ENCODE data around the gene EME1. TPM values are rescaled to one million over a fixed set of nuclear protein-coding genes. Genes with fewer than 3 reads are reported as not detected.

EME1 gene
- polyA plus RNA-seq, 1 of the 3 experiments (the other 2 are of a cell fraction) = 16.9 TPM

DNA sequence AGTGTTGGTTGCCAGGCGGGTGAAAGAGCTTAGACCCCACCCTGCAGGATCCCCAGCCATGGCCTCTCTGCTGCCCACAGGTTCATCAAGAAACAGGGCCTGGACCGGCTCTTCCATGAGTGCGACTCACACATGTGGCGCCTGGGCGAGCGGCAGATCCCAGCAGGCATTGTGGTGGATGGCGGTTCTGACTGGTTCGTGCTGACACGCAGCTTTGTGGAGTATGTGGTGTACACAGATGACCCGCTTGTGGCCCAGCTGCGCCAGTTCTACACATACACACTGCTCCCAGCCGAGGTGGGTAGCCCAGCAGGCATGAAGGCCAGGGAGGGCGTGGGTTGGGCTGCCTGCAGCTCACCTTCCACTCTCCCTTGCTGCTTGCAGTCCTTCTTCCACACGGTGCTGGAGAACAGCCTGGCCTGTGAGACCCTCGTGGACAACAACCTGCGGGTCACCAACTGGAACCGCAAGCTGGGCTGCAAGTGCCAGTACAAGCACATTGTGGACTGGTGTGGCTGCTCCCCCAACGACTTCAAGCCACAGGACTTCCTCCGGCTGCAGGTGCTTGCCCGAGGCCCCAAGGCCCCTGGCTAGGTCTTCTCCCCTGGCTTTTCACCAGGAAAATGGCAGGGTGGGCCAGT is 17.2 kb upstream of the EME1 start (continued):
- TF ChIP-seq, protein P1, sequence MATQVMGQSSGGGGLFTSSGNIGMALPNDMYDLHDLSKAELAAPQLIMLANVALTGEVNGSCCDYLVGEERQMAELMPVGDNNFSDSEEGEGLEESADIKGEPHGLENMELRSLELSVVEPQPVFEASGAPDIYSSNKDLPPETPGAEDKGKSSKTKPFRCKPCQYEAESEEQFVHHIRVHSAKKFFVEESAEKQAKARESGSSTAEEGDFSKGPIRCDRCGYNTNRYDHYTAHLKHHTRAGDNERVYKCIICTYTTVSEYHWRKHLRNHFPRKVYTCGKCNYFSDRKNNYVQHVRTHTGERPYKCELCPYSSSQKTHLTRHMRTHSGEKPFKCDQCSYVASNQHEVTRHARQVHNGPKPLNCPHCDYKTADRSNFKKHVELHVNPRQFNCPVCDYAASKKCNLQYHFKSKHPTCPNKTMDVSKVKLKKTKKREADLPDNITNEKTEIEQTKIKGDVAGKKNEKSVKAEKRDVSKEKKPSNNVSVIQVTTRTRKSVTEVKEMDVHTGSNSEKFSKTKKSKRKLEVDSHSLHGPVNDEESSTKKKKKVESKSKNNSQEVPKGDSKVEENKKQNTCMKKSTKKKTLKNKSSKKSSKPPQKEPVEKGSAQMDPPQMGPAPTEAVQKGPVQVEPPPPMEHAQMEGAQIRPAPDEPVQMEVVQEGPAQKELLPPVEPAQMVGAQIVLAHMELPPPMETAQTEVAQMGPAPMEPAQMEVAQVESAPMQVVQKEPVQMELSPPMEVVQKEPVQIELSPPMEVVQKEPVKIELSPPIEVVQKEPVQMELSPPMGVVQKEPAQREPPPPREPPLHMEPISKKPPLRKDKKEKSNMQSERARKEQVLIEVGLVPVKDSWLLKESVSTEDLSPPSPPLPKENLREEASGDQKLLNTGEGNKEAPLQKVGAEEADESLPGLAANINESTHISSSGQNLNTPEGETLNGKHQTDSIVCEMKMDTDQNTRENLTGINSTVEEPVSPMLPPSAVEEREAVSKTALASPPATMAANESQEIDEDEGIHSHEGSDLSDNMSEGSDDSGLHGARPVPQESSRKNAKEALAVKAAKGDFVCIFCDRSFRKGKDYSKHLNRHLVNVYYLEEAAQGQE (IDR thresholded peaks at IDR 0.05; ENCODE audit: low read depth, low read length) = no peak
- TF ChIP-seq RCOR1 (IDR thresholded peaks at IDR 0.05; ENCODE audit: low read length) (no peak), FOSL2 (IDR thresholded peaks at IDR 0.05; ENCODE audit: borderline replicate concordance, low read depth) (no peak), SMC3 (IDR thresholded peaks at IDR 0.05; ENCODE audit: low read depth, low read length) (no peak)

DNA sequence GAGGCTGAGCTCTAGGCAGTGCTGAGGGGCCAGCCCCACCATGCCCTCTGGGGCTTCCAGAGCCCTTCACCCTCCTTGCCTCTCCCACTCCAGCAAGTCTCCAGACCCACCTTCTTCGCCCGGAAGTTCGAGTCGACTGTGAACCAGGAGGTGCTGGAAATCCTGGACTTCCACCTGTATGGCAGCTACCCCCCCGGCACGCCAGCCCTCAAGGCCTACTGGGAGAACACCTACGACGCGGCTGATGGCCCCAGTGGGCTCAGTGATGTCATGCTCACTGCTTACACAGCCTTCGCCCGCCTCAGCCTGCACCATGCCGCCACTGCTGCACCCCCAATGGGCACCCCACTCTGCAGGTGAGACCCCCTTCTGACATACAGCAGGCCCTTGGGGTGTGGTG is 16.6 kb upstream of the EME1 start:
- Histone ChIP-seq H3K79me2 (ENCODE audit: insufficient read depth) (0 out of 2 replicates have a peak, but pooled peaks cover 8% of the 10 kb centered on the region), H3K36me3 (replicated peaks in 1 of 2; ENCODE audit: control insufficient read depth in 1 of 2, insufficient read depth in 2 of 2, low read length in 1 of 2) (peaks cover 43 to 70% of the 10 kb centered on the region in 2 experiments), H3K4me3 (ENCODE audit: low read depth in 2 of 2, low read length in 1 of 2) (no peak overlapping the region), H4K20me1 (ENCODE audit: insufficient read depth) (peaks cover 16% of the 10 kb centered on the region; the same call in 1 of the 2 replicates), H3K4me2 (no peak overlapping the region), H3K9me3 (no peaks in the 10 kb centered on the region), H3F3A (replicated peaks; ENCODE audit: insufficient read depth) (peaks cover 5% of the 10 kb centered on the region), H2AFZ (ENCODE audit: low read depth) (no peak overlapping the region), H3K9ac (no peak overlapping the region), H3K9me2 (no peaks in the 10 kb centered on the region), H3K27me3 (ENCODE audit: insufficient read depth) (no peaks in the 10 kb centered on the region), H3K27ac (ENCODE audit: low read depth in 2 of 2, low read length in 1 of 2) (no peak overlapping the region), H3K4me1 (ENCODE audit: control insufficient read depth in 1 of 2, insufficient read depth in 2 of 2, low read depth in 1 of 2, low read length in 1 of 2) (peaks cover 0 to 9% of the 10 kb centered on the region in 2 experiments; a peak in 1 of 4 replicates)
- ChIA-PET POLR2A (no interaction called here), CTCF (interaction anchor here (1.2 to 1.8 kb wide), 3 partner anchors 10 to 123 kb away, joined by 3 to 7 read pairs (median 4); partner anchors contain the start of gene XYLT2)
- 97% methylated on average over 12 of the region's 12 CpGs for WGBS (ENCODE audit: low lambda C conversion rate)
- DNase-seq = no peak
- TF ChIP-seq GABPA (IDR thresholded peaks at IDR 0.05; ENCODE audit: low read depth) = no peak
- no peak for TF ChIP-seq EP300 (IDR thresholded peaks at IDR 0.05; ENCODE audit: borderline replicate concordance in 1 of 2, low read depth in 1 of 2, low read length in 1 of 2)
- TF ChIP-seq, protein P2, sequence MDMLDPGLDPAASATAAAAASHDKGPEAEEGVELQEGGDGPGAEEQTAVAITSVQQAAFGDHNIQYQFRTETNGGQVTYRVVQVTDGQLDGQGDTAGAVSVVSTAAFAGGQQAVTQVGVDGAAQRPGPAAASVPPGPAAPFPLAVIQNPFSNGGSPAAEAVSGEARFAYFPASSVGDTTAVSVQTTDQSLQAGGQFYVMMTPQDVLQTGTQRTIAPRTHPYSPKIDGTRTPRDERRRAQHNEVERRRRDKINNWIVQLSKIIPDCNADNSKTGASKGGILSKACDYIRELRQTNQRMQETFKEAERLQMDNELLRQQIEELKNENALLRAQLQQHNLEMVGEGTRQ (IDR thresholded peaks at IDR 0.05; ENCODE audit: borderline replicate concordance, low read depth, low read length) = no peak
- TF ChIP-seq CHD2 (IDR thresholded peaks at IDR 0.05; ENCODE audit: low read length, partially characterized antibody) = no peak
- no peak for TF ChIP-seq RAD21 (IDR thresholded peaks at IDR 0.05; ENCODE audit: low read length)
- TF ChIP-seq POLR2AphosphoS5 (IDR thresholded peaks at IDR 0.05; ENCODE audit: low read depth, low read length) = no peak
- TF ChIP-seq NRF1 (IDR thresholded peaks at IDR 0.05; ENCODE audit: low read depth, low read length) = no peak
- no peak for TF ChIP-seq JUND (IDR thresholded peaks at IDR 0.05)
- no peak for TF ChIP-seq TAF1 (IDR thresholded peaks at IDR 0.05; ENCODE audit: borderline replicate concordance, low read depth, low read length)
- no peak for TF ChIP-seq RXRA (IDR thresholded peaks at IDR 0.05; ENCODE audit: borderline replicate concordance, low read depth)
